ENCODE measurements around the gene NRXN3. TPM values are rescaled to one million over a fixed set of nuclear protein-coding genes. Genes with fewer than 3 reads are reported as not detected.

NRXN3 gene
- total and polyA plus RNA-seq, 2 of the 13 experiments (the other 11 are each of a cell fraction or from before 2014, with no cell fraction given): 0.03 TPM; not detected in 1

- no peak for TF ChIP-seq ATF1 (CRISPR knock-in tag; IDR thresholded peaks at IDR 0.05)
- no peak for TF ChIP-seq TGIF2 (CRISPR knock-in tag; IDR thresholded peaks at IDR 0.05)
- no peak for TF ChIP-seq HNF4A (CRISPR knock-in tag; IDR thresholded peaks at IDR 0.05)
- no peak for TF ChIP-seq MIXL1 (CRISPR knock-in tag; IDR thresholded peaks at IDR 0.05)
- TF ChIP-seq ZNF280D (CRISPR knock-in tag; IDR thresholded peaks at IDR 0.05): no peak
- no peak for TF ChIP-seq SETDB1 (CRISPR knock-in tag; IDR thresholded peaks at IDR 0.05; ENCODE audit: borderline replicate concordance)
Observed at GRCh38 chr14:79511146-79511545, 1341.0 kb downstream of the NRXN3 start (continued).

- H2AFZ ChIP-seq (ENCODE audit: low read length): no peak overlapping the region
- BruUV-seq (replicated peaks): no TSS peak
- no peak overlapping the region for H3K9ac ChIP-seq (ENCODE audit: insufficient read depth, low read depth, low read length)
- DNase-seq (ENCODE audit: low spot score): no peak
- H3K4me2 ChIP-seq (ENCODE audit: low read depth, low read length): no peak overlapping the region
- H4K20me1 ChIP-seq (ENCODE audit: insufficient read depth, low read length): no peaks in the 10 kb centered on the region
- H3K4me1 ChIP-seq (ENCODE audit: insufficient read depth, low read length): no peaks in the 10 kb centered on the region
- ChIA-PET POLR2A (no interaction called here), CTCF (ENCODE audit: low intra/inter-chr PET ratio, low total read pairs) (no interaction called here)
- H3K79me2 ChIP-seq (ENCODE audit: insufficient read depth, low read length): no peaks in the 10 kb centered on the region
- peaks cover 69% of the 10 kb centered on the region for H3K9me3 ChIP-seq (ENCODE audit: low read length)
- in situ Hi-C loops (cut with HindIII; ENCODE audit: extremely low pct_ligation_motif_present, low pct_unique_long_range_greater_than_20kb): no loop called here
- intact Hi-C loops (cut with micrococcal nuclease; ENCODE audit: unreplicated experiment): no loop called here
- 0% methylated on average over 1 of the region's 1 CpG for WGBS (ENCODE audit: low lambda C conversion rate)
- ATAC-seq: no peak
- no peak for FAIRE-seq
- H3K4me3 ChIP-seq (replicated peaks in 1 of 3; ENCODE audit: insufficient read depth in 1 of 3, low read depth in 2 of 3, low read length in 3 of 3): no peak overlapping the region
- no peaks in the 10 kb centered on the region for H3K36me3 ChIP-seq (replicated peaks in 1 of 2; ENCODE audit: control insufficient read depth in 1 of 2, insufficient read depth in 2 of 2, low read length in 2 of 2)
- H3K27me3 ChIP-seq (ENCODE audit: control insufficient read depth in 1 of 2, insufficient read depth in 2 of 2, low read length in 2 of 2): no peaks in the 10 kb centered on the region
- H3K27ac ChIP-seq (ENCODE audit: extremely low read length, insufficient read depth, low read length): no peak overlapping the region
- TF ChIP-seq ZNF691 (CRISPR knock-in tag; IDR thresholded peaks at IDR 0.05; ENCODE audit: borderline replicate concordance, low read depth) (no peak), ZNF574 (CRISPR knock-in tag; IDR thresholded peaks at IDR 0.05) (no peak), BCL6 (CRISPR knock-in tag; IDR thresholded peaks at IDR 0.05) (no peak), ZNF333 (CRISPR knock-in tag; IDR thresholded peaks at IDR 0.05; ENCODE audit: borderline replicate concordance) (no peak), ZNF776 (CRISPR knock-in tag; IDR thresholded peaks at IDR 0.05) (no peak), ETS1 (CRISPR knock-in tag; IDR thresholded peaks at IDR 0.05) (no peak), ZNF580 (CRISPR knock-in tag; IDR thresholded peaks at IDR 0.05; ENCODE audit: borderline replicate concordance, low read depth) (no peak), TBP (CRISPR knock-in tag; IDR thresholded peaks at IDR 0.05) (no peak), LCORL (IDR thresholded peaks at IDR 0.05) (no peak), LCORL (CRISPR knock-in tag; IDR thresholded peaks at IDR 0.05) (no peak), HMG20A (CRISPR knock-in tag; IDR thresholded peaks at IDR 0.05; ENCODE audit: borderline replicate concordance) (no peak), NRL (CRISPR knock-in tag; IDR thresholded peaks at IDR 0.05; ENCODE audit: borderline replicate concordance) (no peak)
Observed at GRCh38 chr14:79513446-79513845, 1343.3 kb downstream of the NRXN3 start.

All from HepG2 (cell line).